ENCODE data around the gene COL28A1. TPM values are rescaled to one million over a fixed set of nuclear protein-coding genes. Genes with fewer than 3 reads are reported as not detected.

The COL28A1 gene
- polyA plus RNA-seq, 1 experiment, result 0.04 TPM

- Histone ChIP-seq H3K27me3 (ENCODE audit: control insufficient read depth, insufficient read depth, low read length) (no peaks in the 10 kb centered on the region), H3K4me3 (ENCODE audit: low read depth, low read length) (no peak overlapping the region), H3K9me3 (ENCODE audit: control insufficient read depth, insufficient read depth, low read length) (no peaks in the 10 kb centered on the region), H3K27ac (ENCODE audit: low read depth, low read length) (no peak overlapping the region)
- ChIA-PET CTCF (no interaction called here), POLR2A (no interaction called here)
- TF ChIP-seq CTCF (IDR thresholded peaks at IDR 0.05; ENCODE audit: low read depth, low read length), result no peak
- DNase-seq (ENCODE audit: low read depth, low spot score), result no peak
Observed at GRCh38 chr7:7569615-7570014, 33.9 kb upstream of the COL28A1 start.

GRCh38 chr7:7569081-7569527 lies 33.4 kb upstream of the COL28A1 start:
- H3K27me3 ChIP-seq (ENCODE audit: control insufficient read depth, insufficient read depth, low read length), result no peaks in the 10 kb centered on the region
- no peak for TF ChIP-seq CTCF (IDR thresholded peaks at IDR 0.05; ENCODE audit: low read depth, low read length)
- H3K4me3 ChIP-seq (ENCODE audit: low read depth, low read length), result no peak overlapping the region
- POLR2A ChIA-PET, result no interaction called here
- CTCF ChIA-PET, result interaction anchor here (1.2 kb wide), 1 partner anchor 143 kb away, joined by 3 read pairs; no protein-coding TSS in a partner anchor
- no peak overlapping the region for H3K27ac ChIP-seq (ENCODE audit: low read depth, low read length)
- no peak for DNase-seq (ENCODE audit: low read depth, low spot score)
- no peaks in the 10 kb centered on the region for H3K9me3 ChIP-seq (ENCODE audit: control insufficient read depth, insufficient read depth, low read length)

DNA sequence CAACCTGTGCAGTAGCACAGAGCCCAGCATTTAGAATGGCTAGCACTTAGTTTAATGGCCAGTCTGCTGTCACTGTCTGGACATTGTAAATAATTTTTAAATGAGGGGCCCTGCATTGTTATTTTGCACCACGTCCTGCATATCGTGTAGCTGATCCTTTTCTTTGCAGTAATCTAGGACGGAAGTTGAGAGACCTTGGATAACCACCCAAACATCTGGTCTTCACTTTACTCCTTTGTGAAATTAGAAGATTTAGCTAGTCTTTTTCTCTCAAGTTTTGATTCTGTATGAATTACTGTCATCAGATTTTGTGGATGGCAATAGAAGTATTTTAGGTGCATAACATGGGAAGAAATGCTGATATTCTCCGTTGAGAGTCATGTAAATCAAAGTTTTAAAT lies 32.9 kb upstream of the COL28A1 start:
- TF ChIP-seq CTCF (IDR thresholded peaks at IDR 0.05; ENCODE audit: low read depth, low read length), result no peak
- ChIA-PET POLR2A (no interaction called here), CTCF (interaction anchor here (0.6 to 1.6 kb wide), 5 partner anchors 112 to 728 kb away, joined by 3 to 7 read pairs (median 3); no protein-coding TSS in a partner anchor)
- Histone ChIP-seq H3K27me3 (ENCODE audit: control insufficient read depth, insufficient read depth, low read length) (no peaks in the 10 kb centered on the region), H3K27ac (ENCODE audit: low read depth, low read length) (no peak overlapping the region), H3K4me3 (ENCODE audit: low read depth, low read length) (no peak overlapping the region), H3K9me3 (ENCODE audit: control insufficient read depth, insufficient read depth, low read length) (no peaks in the 10 kb centered on the region)
- no peak for DNase-seq (ENCODE audit: low read depth, low spot score)

- DNase-seq (ENCODE audit: low read depth, low spot score), result no peak
- CTCF ChIA-PET, result interaction anchor here (0.6 to 1.6 kb wide), 6 partner anchors 113 to 728 kb away, joined by 3 to 7 read pairs (median 3); no protein-coding TSS in a partner anchor
- no peak overlapping the region for H3K27ac ChIP-seq (ENCODE audit: low read depth, low read length)
- POLR2A ChIA-PET, result no interaction called here
- H3K27me3 ChIP-seq (ENCODE audit: control insufficient read depth, insufficient read depth, low read length), result no peaks in the 10 kb centered on the region
- peak overlapping the region; percentile 74 for H3K4me3 ChIP-seq (ENCODE audit: low read depth, low read length)
- H3K9me3 ChIP-seq (ENCODE audit: control insufficient read depth, insufficient read depth, low read length), result no peaks in the 10 kb centered on the region
- no peak for TF ChIP-seq CTCF (IDR thresholded peaks at IDR 0.05; ENCODE audit: low read depth, low read length)
Observed at GRCh38 chr7:7567898-7568531, 32.3 kb upstream of the COL28A1 start.
